A549 (cell line): Measurements from ENCODE around the gene PMVK. TPM values are rescaled to one million over a fixed set of nuclear protein-coding genes. Genes with fewer than 3 reads are reported as not detected.
A peak's percentile ranks its signal among the peaks of the same experiment; 100 is the strongest.

Experiments used
- ATAC-seq, 2 experiments: fragments of 200-7000 bp in 1 of 2; fragments of >200 bp in 1 of 2; cut with Nextera tagmentation in 1 of 2; cut with Tn5 transposase in 1 of 2; 3 replicates each; pipeline versions ENCODE4 v1.8.0 to v1.9.1; 2018 to 2020; ENCODE audit warnings: mild to moderate bottlenecking in 1 of 2, moderate library complexity in 1 of 2
- CTCF ChIA-PET: fragments of 300-600 bp; sonication (Branson Sonifier 250); formaldehyde crosslinking; extraction: SDS; loops from one replicate; lab custom pipeline; 2021; ENCODE audit warnings: antibody characterized with exemption, inconsistent platforms; lab: Yijun Ruan, JAX
- POLR2A ChIA-PET: fragments of 350-600 bp; formaldehyde crosslinking; extraction: SDS; loops from one replicate; lab custom pipeline; 2021; ENCODE audit warnings: antibody characterized with exemption, inconsistent platforms; lab: Yijun Ruan, JAX
- DNase-seq, 2 experiments: peaks; one replicate each; pipeline versions ENCODE4 v3.0.0 to v3.0.0-alpha.2; 2011 to 2016; ENCODE audit warnings: low read depth in 1 of 2, low spot score in 1 of 2
- FAIRE-seq: peaks from 2 replicates; lab custom pipeline; 2011; peaks lifted over from hg19 to GRCh38; lab: Jason Lieb, UNC
- H3K27ac ChIP-seq, 2 experiments: fragments of >200 bp; sonication (Bioruptor Twin); formaldehyde crosslinking; 3 replicates each; pipeline ENCODE4 v1.5.1; 2016 to 2017
- H3K4me1 ChIP-seq: fragments of >200 bp; sonication (Bioruptor Twin); formaldehyde crosslinking; 3 replicates; pipeline ENCODE4 v1.6.1; 2016
- H3K4me2 ChIP-seq: fragments of >200 bp; sonication (Bioruptor Twin); formaldehyde crosslinking; 3 replicates; pipeline ENCODE4 v1.6.1; 2016
- H3K4me3 ChIP-seq: fragments of >200 bp; sonication (Bioruptor Twin); formaldehyde crosslinking; 3 replicates; pipeline ENCODE4 v1.5.1; 2016
- H3K9me3 ChIP-seq: fragments of >200 bp; sonication (Bioruptor Twin); formaldehyde crosslinking; 3 replicates; pipeline ENCODE4 v1.6.1; 2016
- CBX8 ChIP-seq: fragments of 200-600 bp; sonication (generic); IDR thresholded peaks from 2 replicates; pipeline ENCODE4 v1.6.1; 2016
- CTCF ChIP-seq: fragments of >200 bp; sonication (Bioruptor Twin); formaldehyde crosslinking; IDR thresholded peaks from 3 replicates; pipeline ENCODE4 v1.5.1; 2016
- EHF ChIP-seq: fragments of 250-450 bp; sonication (Bioruptor Pico); IDR thresholded peaks from 2 replicates; pipeline ENCODE4 v1.5.0; 2020; ENCODE audit warnings: mild to moderate bottlenecking
- ELK1 ChIP-seq: fragments of 150-350 bp; IDR thresholded peaks from 2 replicates; pipeline ENCODE4 v1.6.1; 2014; ENCODE audit warnings: low read depth, mild to moderate bottlenecking, low read length
- FOSL2 ChIP-seq, 2 experiments: fragments of 450-650 bp in 1 of 2; fragments of >200 bp in 1 of 2; sonication (Bioruptor Twin) in 1 of 2; formaldehyde crosslinking; IDR thresholded peaks; 2 replicates each; pipeline versions ENCODE4 v1.5.0 to v1.6.1; 2016 to 2020; ENCODE audit warnings: mild to moderate bottlenecking in 1 of 2, moderate library complexity in 1 of 2
- HES2 ChIP-seq: fragments of >200 bp; sonication (Bioruptor Twin); formaldehyde crosslinking; IDR thresholded peaks from 2 replicates; pipeline ENCODE4 v1.6.1; 2016
- KDM1A ChIP-seq: fragments of 200-600 bp; sonication (generic); IDR thresholded peaks from 2 replicates; pipeline ENCODE4 v1.6.1; 2016; ENCODE audit warnings: low read depth, mild to moderate bottlenecking
- MAX ChIP-seq: IDR thresholded peaks from 2 replicates; pipeline ENCODE4 v1.6.1; 2012
- MYC ChIP-seq: IDR thresholded peaks from 2 replicates; pipeline ENCODE4 v1.6.1; 2012; ENCODE audit warnings: mild to moderate bottlenecking, inconsistent platforms, low read length, improper control_type of control experiment, borderline replicate concordance
- PBX3 ChIP-seq: IDR thresholded peaks from 2 replicates; pipeline ENCODE4 v1.6.1; 2012
- SMC3 ChIP-seq: fragments of >200 bp; sonication (Bioruptor Twin); formaldehyde crosslinking; IDR thresholded peaks from 3 replicates; pipeline ENCODE4 v1.6.1; 2018; ENCODE audit warnings: inconsistent platforms
- TFCP2L1 ChIP-seq: fragments of 250-450 bp; sonication (Bioruptor Pico); IDR thresholded peaks from 2 replicates; pipeline ENCODE4 v1.5.0; 2021; ENCODE audit warnings: mild to moderate bottlenecking
- ZC3H11A ChIP-seq: fragments of 450-650 bp; IDR thresholded peaks from 2 replicates; pipeline ENCODE4 v1.6.1; 2014; ENCODE audit warnings: antibody characterized with exemption, mild to moderate bottlenecking
- WGBS: methylation state at CpG from one replicate; pipeline ENCODE4 v1.1.6; 2017; ENCODE audit errors: missing lambda C conversion rate; 5-methylcytosine and 5-hydroxymethylcytosine counted together
- polyA plus RNA-seq, 4 experiments: library from polyadenylated mRNA; depleted of rRNA in 3 of 4; stranded (reverse); fragments of >200 nt; fragmentation: RNase III in 1 of 4; extraction: RNeasy Plus Mini Kit Qiagen cat#74134 plus additional on column Dnase treatment in 1 of 4; gene quantifications; 2 replicates in 3 of 4; 3 replicates in 1 of 4; pipeline ENCODE4 v1.2.3, GENCODE V29; 2011 to 2017

The PMVK gene
- polyA plus RNA-seq, 2 of the 4 experiments (the other 2 are of a cell fraction), result 35.7 to 52.0 TPM

GRCh38 chr1:154934358-154934948 lies 2.1 kb downstream of the PMVK start:
- H3K4me2 ChIP-seq, result no peak overlapping the region
- H3K4me1 ChIP-seq, result peaks cover 25% of the 10 kb centered on the region
- no peak overlapping the region for H3K27ac ChIP-seq
- POLR2A ChIA-PET, result no interaction called here
- no peak for ATAC-seq
- 95% methylated on average over 5 of the region's 5 CpGs for WGBS
- no peak for DNase-seq
- TF ChIP-seq FOSL2 (IDR thresholded peaks at IDR 0.05) (no peak), FOSL2 (CRISPR knock-in tag; IDR thresholded peaks at IDR 0.05) (no peak), CBX8 (no peak), HES2 (no peak), SMC3 (no peak), EHF (CRISPR knock-in tag) (no peak), TFCP2L1 (CRISPR knock-in tag) (no peak), ZC3H11A (no peak)
- no peak overlapping the region for H3K4me3 ChIP-seq
- FAIRE-seq, result no peak
- no peaks in the 10 kb centered on the region for H3K9me3 ChIP-seq
- CTCF ChIA-PET, result interaction anchor here (0.6 to 2.7 kb wide), 5 partner anchors 9 to 375 kb away, joined by 3 to 13 read pairs (median 5); no protein-coding TSS in a partner anchor

- Histone ChIP-seq H3K27ac (peak overlapping the region; percentile 49 to 74; a peak in 5 of 6 replicates), H3K4me2 (peak overlapping the region; percentile 41), H3K4me1 (peaks cover 18% of the 10 kb centered on the region), H3K4me3 (no peak overlapping the region), H3K9me3 (no peaks in the 10 kb centered on the region)
- peak; percentile 55 to 72 for DNase-seq
- CTCF ChIA-PET, result interaction anchor here (0.7 to 1.0 kb wide), 2 partner anchors 12 to 372 kb away, joined by 3 to 4 read pairs; no protein-coding TSS in a partner anchor
- POLR2A ChIA-PET, result no interaction called here
- ATAC-seq, result peak; percentile 5 to 14; a peak in 1 of 6 replicates
- TF ChIP-seq KDM1A (no peak), MYC (no peak)
- WGBS, result 32% methylated on average over 11 of the region's 11 CpGs
- FAIRE-seq, result no peak
Measured at GRCh38 chr1:154931940-154932487, 4.5 kb downstream of the PMVK start.

- ATAC-seq (no peak), DNase-seq (no peak), FAIRE-seq (no peak)
- Histone ChIP-seq H3K4me1 (no peaks in the 10 kb centered on the region), H3K9me3 (no peaks in the 10 kb centered on the region), H3K4me2 (no peak overlapping the region), H3K27ac (no peak overlapping the region), H3K4me3 (no peak overlapping the region)
- POLR2A ChIA-PET, result no interaction called here
- CTCF ChIA-PET, result interaction anchor here (1.0 to 2.3 kb wide), 5 partner anchors 10 to 257 kb away, joined by 3 to 10 read pairs (median 4); partner anchors contain the start of gene PMVK
- 90% methylated on average over 13 of the region's 13 CpGs for WGBS
- TF ChIP-seq KDM1A (no peak), ELK1 (no peak), CTCF (no peak), PBX3 (no peak), MAX (no peak)
Measured at GRCh38 chr1:154926201-154926600, 10.3 kb downstream of the PMVK start.
